GM03348 (cell line): ENCODE data around the gene SLIRP.
A peak's percentile ranks its signal among the peaks of the same experiment; 100 is the strongest.
"Not testable (repeated sequence)": the region's sequence is repeated elsewhere in the genome, so short reads cannot be mapped to it uniquely, and the experiment has no call there.

Experiments used
- DNase-seq: peaks from one replicate; pipeline ENCODE4 v3.0.0; 2012; ENCODE audit warnings: low spot score

Gene SLIRP

GRCh38 chr14:77707724-77708408, at the start of gene SLIRP, which contains the start of gene ALKBH1:
Gene SLIRP (plus strand): TSS chr14:77708103. CDS start chr14:77708112, 9 bp downstream.
Gene ALKBH1 (minus strand): TSS chr14:77708023. CDS start chr14:77708004, 19 bp downstream.
- DNase-seq = peak; percentile 93

DNA sequence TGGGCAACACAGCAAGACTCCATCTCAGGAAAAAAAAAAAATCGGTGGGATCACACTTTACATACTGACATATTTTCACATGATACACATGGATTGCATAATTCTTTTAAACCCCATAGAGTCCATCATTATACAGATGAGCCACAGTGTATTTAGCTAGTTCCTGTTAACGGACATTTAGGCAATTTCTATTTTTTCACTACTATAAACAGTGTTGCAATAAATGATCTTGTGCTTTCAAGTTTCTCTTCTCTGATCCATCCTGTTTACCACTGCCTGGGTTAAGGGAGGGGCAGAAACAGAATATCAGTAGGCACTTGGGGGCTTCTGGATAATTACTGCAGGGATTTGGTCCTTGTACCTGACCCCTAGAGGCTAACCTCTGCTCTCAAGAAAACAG, 48.1 kb upstream of the SLIRP start:
- DNase-seq = no peak

- DNase-seq = no peak
These were observed 47.1 kb upstream of the SLIRP start for GRCh38 chr14:77660754-77661153.

- DNase-seq = not testable (repeated sequence)
These were observed 46.3 kb upstream of the SLIRP start for GRCh38 chr14:77661562-77661961.

DNA sequence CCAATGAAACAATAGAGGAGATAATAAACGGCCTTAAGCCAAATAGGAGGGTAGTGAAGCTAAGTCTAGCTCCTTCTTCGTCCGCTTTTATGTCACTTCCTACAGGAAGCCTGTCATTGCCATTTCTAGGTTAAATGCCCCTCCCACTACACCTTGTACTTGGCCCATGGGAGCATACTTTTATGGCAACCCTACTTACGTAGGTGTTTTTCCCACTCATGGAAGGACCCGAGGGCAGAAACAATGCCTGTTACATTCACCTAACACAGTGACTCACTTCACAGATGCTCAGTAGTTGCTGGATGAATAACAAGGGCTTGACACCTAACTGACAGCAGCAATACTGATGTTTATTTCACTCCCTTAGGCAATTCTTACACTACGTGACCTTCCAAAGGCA, 44.6 kb upstream of the SLIRP start:
- DNase-seq = no peak

- DNase-seq = no peak
These were observed 40.6 kb upstream of the SLIRP start for GRCh38 chr14:77667331-77667730.

GRCh38 chr14:77673193-77673592, 34.7 kb upstream of the SLIRP start:
- no peak for DNase-seq

DNA sequence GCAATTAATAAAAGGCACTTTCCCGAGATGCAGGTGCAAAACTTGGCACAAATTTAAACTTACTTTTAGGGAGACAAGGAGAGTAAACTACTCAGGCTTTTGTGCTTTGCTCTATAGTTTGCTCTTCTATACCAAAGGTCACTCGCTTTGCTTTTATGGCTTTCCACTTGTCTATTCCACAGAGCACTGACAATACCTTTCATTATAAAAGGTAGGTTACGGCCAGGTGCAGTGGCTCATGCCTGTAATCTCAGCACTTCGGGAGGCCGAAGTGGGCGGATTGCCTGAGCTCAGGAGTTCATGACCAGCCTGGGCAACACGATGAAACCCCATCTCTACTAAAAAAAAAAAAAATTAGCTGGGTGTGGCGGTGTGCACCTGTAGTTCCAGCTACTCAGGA, 33.0 kb upstream of the SLIRP start:
- no peak for DNase-seq

DNA sequence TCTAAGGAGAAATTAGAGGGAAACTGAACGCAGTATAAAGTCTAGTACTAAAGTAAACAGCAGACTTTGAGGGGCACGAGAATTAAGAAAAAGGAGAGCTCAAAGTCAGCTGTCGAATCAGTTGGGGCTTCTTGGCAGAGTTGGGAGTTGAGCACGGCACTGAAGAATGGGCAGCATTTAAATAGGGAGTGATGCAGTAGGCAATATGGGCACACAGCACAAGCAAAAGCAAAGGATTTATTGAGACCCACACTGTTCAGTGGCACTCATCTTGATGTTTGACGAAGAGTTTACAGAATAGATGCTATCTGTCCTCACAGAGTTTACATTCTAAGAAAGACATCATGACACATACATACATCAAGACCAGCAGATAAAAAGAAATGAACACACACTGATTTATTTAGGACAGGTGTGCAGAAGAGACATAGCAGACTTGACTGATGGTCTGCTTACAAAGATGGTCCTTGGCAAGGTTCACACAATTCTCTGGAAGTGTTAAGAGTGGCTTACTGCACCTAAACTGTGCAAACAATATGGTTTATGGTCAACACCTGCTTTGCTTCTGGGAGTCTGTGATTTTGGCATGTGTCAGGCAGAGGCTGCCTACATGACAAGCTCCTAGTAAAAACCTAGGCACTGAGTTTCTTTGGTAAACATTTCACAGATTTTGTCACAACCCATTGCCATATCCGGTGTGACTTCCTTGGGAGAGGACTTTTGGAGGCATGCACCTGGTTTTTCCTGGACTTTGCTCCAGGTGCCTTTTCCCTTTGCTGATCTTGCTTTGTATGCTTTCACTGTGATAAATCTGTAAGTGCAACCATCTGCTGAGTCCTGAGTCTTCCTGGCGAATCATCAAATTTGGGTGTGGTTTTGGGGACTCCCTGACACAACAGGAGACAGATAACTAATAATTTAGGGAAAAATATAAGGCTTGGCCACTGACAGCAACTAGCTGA, 26.4 kb upstream of the SLIRP start:
- DNase-seq = peak; percentile 24

GRCh38 chr14:77682158-77682553, 25.7 kb upstream of the SLIRP start:
- DNase-seq = peak; percentile 30

GRCh38 chr14:77691259-77691658, 16.6 kb upstream of the SLIRP start:
- no peak for DNase-seq

DNA sequence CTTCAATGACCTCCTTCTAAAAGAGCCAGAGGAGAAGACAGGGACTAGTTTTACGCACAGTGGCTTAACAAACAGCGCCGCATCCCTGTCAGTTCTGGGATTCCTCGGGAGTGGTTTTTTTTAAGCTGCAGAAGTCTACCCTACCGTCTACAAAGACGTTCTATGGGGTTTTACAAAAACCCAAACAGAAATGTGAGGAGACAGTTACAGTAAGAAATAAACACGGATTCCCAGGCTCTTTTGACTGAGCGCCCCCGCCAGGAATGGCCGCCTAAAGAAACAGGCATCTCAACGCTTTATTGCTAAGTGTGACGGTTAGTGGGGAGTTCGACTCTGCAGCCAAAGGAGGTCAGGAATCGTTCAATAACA, 564 bp upstream of the SLIRP start:
- DNase-seq = peak; percentile 68

GRCh38 chr14:77708749-77709148, 846 bp downstream of the SLIRP start:
- DNase-seq = no peak

- DNase-seq = no peak
These were observed 1.5 kb downstream of the SLIRP start for GRCh38 chr14:77709412-77709811.

GRCh38 chr14:77710364-77710763, 2.5 kb downstream of the SLIRP start:
- DNase-seq = no peak

DNA sequence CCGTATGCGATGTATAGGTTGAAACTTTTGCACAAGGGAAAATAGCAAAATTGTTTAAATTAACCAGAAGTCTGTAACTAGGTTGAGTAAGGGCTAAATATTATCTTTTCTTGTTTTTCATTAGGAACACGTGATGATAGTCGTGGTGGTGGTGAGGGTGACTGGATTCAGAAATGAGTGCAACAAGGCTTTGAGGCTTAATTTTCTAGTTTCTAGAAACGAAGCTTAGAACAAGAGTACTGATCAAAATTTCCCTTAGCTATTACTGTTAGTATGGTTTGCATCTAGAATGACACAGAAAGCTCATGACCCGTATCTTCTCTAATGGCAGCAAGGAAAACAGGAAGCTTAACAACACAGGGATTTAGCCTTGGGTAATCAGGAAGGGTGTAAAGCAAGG, 7.0 kb downstream of the SLIRP start:
- no peak for DNase-seq

DNA sequence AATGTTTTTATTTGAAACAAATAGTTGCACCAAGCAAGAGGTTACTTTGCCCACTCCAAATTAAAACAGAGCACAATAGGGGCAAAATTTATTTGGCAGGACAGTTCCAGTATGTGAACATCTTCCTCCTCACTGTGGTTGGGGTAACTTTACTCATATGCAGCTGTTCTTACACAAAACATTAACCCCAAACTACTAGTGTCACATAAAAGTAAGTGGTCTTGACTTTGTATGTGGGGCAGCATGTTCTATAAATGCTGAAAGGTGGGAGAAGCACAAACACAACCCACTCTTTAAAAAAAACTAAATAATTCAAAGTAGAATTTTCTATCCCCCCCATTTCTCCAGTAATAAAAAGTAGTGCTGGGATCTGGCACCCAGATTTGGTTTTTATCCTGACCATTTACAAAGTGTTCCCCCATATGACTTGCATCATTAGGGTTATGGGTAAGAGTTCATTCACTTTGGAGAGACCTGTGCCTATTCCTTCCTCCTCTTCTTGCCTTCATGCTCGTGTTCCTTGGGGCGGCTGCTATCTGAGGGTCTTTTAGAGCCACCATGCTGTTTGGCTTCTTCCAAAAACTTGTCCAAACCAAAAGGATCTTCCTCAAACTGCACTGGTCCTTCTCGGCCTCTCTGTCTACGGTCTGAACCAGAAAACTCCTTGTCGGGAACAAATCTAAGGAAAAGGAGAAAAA, 9.9 kb downstream of the SLIRP start:
- no peak for DNase-seq

- DNase-seq = no peak
These were observed 13.5 kb downstream of the SLIRP start for GRCh38 chr14:77721437-77721836.

DNA sequence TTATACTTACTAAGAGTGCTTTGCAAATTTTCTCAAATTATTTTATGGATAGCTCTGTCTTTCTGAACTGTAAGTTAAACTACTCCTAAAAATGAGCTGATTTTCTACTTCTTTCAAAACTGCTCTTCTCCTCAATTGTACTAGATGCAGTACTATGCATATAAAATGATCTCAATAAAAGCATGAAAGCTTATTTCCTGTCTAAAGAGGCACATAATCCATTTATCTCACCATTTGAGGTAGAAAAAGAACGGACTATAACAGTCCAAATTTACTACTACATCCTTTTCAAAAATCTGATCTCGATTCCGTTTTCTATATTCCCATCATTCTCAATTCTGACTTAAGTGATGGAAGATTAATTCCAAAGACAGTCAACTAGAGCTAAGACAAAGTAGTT, 14.4 kb downstream of the SLIRP start:
- DNase-seq = no peak

DNA sequence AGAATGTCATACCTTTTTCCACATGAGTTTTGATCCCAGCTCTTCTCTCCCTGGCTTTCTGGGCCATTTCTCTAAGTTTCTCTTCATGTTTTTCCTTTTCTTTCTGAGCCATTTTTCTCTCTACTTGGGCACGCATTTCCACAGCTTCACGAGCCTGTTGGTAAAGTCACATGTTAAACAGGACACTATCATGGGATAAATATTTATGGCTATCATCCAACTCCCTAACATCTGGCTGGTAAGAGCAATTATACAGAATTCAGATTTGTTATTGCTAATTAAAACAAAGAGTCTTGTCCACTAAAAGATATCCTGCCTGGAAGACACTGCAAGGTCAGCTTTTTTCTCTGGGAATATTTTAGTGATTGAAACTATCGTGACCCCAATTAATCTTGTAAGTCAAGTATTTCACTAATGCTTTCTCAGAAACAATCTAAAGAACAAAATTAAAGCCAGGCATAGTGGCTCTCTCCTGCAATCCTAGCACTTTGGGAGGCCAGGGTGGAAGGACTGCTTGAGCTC, 23.1 kb downstream of the SLIRP start:
- no peak for DNase-seq

DNA sequence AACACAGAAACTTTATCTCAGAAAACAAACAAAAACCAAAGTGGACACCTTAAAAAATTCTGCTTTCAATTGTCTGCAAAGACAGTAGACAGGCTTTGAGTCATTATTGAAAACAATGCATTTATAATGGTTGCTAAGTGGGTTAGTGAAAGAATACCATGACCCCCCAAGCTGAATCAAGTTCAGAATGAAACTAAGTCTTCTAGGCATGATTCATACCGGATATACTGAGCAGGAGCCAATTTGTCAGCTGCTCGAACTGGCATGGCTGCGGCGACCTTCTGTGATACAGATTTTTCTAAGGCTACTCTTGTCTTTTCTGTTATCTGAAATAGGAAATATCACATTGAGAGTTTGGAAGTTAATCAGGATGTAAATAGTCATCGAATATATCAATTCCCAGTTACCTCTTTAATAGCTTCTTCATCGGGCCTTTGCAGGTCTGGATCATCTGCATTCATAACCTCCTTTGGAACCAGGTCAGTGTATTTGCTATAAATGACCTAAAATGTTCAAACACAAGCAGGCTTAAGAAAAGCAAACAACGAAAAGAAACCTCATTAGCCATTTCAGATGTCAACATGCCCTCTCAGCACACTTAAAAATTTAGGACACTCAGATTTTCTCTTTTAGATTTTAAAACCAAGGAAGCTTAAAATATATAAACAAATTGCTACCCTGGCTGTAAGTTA, 30.8 kb downstream of the SLIRP start:
- DNase-seq = no peak

- no peak for DNase-seq
These were observed 33.5 kb downstream of the SLIRP start for GRCh38 chr14:77741438-77741837.
